Measurements from ENCODE around the gene ANGEL2.
"Not testable (repeated sequence)": the region's sequence is repeated elsewhere in the genome, so short reads cannot be mapped to it uniquely, and the experiment has no call there.

Gene ANGEL2

GRCh38 chr1:213015099-213016050 lies at the start of gene ANGEL2:
Gene ANGEL2, minus strand, starts transcription at chr1:213015867. Its CDS starts 196 bp downstream, at chr1:213015671.
- FAIRE-seq: peak; percentile 92

GRCh38 chr1:213061263-213061662 lies 45.6 kb upstream of the ANGEL2 start:
- no peak for FAIRE-seq

- no peak for FAIRE-seq
Measured at GRCh38 chr1:213060836-213061235, 45.2 kb upstream of the ANGEL2 start.

GRCh38 chr1:213057264-213058059 lies 41.8 kb upstream of the ANGEL2 start:
- FAIRE-seq: no peak

GRCh38 chr1:213055767-213056166 lies 40.1 kb upstream of the ANGEL2 start:
- FAIRE-seq: no peak

- FAIRE-seq: no peak
Measured at GRCh38 chr1:213054733-213055591, 39.3 kb upstream of the ANGEL2 start.

GRCh38 chr1:213054142-213054541 lies 38.5 kb upstream of the ANGEL2 start:
- no peak for FAIRE-seq

- FAIRE-seq: no peak
Measured at GRCh38 chr1:213053455-213053854, 37.8 kb upstream of the ANGEL2 start.

- no peak for FAIRE-seq
Measured at GRCh38 chr1:213051881-213052202, 36.2 kb upstream of the ANGEL2 start.

- no peak for FAIRE-seq
Measured at GRCh38 chr1:213051127-213051880, 35.6 kb upstream of the ANGEL2 start, which contains the start of gene RPS6KC1. Gene RPS6KC1, plus strand, starts transcription at chr1:213051241. Its CDS starts 164 bp downstream, at chr1:213051405.

GRCh38 chr1:213050745-213051126 lies 35.1 kb upstream of the ANGEL2 start:
- FAIRE-seq: no peak

- FAIRE-seq: no peak
Measured at GRCh38 chr1:213049232-213049631, 33.6 kb upstream of the ANGEL2 start.

- not testable (repeated sequence) for FAIRE-seq
Measured at GRCh38 chr1:213045321-213046226, 29.9 kb upstream of the ANGEL2 start.

- no peak for FAIRE-seq
Measured at GRCh38 chr1:213041443-213041842, 25.8 kb upstream of the ANGEL2 start.

- no peak for FAIRE-seq
Measured at GRCh38 chr1:213035573-213035972, 19.9 kb upstream of the ANGEL2 start.

GRCh38 chr1:213034713-213035112 lies 19.0 kb upstream of the ANGEL2 start:
- FAIRE-seq: no peak

- no peak for FAIRE-seq
Measured at GRCh38 chr1:213032651-213033050, 17.0 kb upstream of the ANGEL2 start.

- FAIRE-seq: not testable (repeated sequence)
Measured at GRCh38 chr1:213027024-213027423, 11.4 kb upstream of the ANGEL2 start.

GRCh38 chr1:213020016-213020415 lies 4.3 kb upstream of the ANGEL2 start:
- FAIRE-seq: no peak

- FAIRE-seq: no peak
Measured at GRCh38 chr1:213019450-213019849, 3.8 kb upstream of the ANGEL2 start.
